T-helper 17 cell (primary cell): Measurements from ENCODE around the gene PCDHA7. TPM values are rescaled to one million over a fixed set of nuclear protein-coding genes. Genes with fewer than 3 reads are reported as not detected.
"Not testable (repeated sequence)": the region's sequence is repeated elsewhere in the genome, so short reads cannot be mapped to it uniquely, and the experiment has no call there.

Experiments
- ATAC-seq: fragments of 150-1000 bp; cut with Tn5 transposase; 2 replicates; pipeline ENCODE4 v1.10.0; 2021; ENCODE audit warnings: mild to moderate bottlenecking, moderate library complexity
- DNase-seq, 3 donors: peaks; one replicate each; pipeline versions ENCODE4 v3.0.0 to v3.0.0-alpha.2; 2020 to 2021
- H3K9me3 ChIP-seq: one replicate; pipeline ENCODE4 v1.7.0; 2013; ENCODE audit warnings: low read length, mild to moderate bottlenecking; ENCODE audit not compliant: control insufficient read depth, poor library complexity, severe bottlenecking
- H3K27ac Mint-ChIP-seq: one replicate; pipeline ENCODE4 v1.8.0; 2022; ENCODE audit warnings: mild to moderate bottlenecking, moderate library complexity, mixed read lengths
- H3K27me3 Mint-ChIP-seq: one replicate; pipeline ENCODE4 v1.8.0; 2022; ENCODE audit warnings: mixed read lengths
- H3K36me3 Mint-ChIP-seq: one replicate; pipeline ENCODE4 v1.8.0; 2022; ENCODE audit warnings: low read depth, mixed read lengths
- H3K4me1 Mint-ChIP-seq: one replicate; pipeline ENCODE4 v1.8.0; 2022; ENCODE audit warnings: mild to moderate bottlenecking, mixed read lengths
- H3K4me3 Mint-ChIP-seq: one replicate; pipeline ENCODE4 v1.8.0; 2022; ENCODE audit warnings: mild to moderate bottlenecking, moderate library complexity, mixed read lengths
- total RNA-seq, 4 donors: library from RNA in 2 of 4; stranded (reverse) in 2 of 4; gene quantifications; one replicate each; pipeline ENCODE4 v1.2.3 and lab custom pipeline; 2022 to 2026

The PCDHA7 gene
- total RNA-seq, 2 donors from 2014 or later, result not detected

- peaks cover 12% of the 10 kb centered on the region for H3K27me3 Mint-ChIP-seq
- ATAC-seq, H3K4me1 Mint-ChIP-seq, DNase-seq, H3K9me3 ChIP-seq, H3K27ac Mint-ChIP-seq, H3K4me3 Mint-ChIP-seq, H3K36me3 Mint-ChIP-seq: not testable (repeated sequence)
These were observed 31.7 kb upstream of the PCDHA7 start for GRCh38 chr5:140802381-140802780.

- peaks cover 12% of the 10 kb centered on the region for H3K27me3 Mint-ChIP-seq
- H3K27ac Mint-ChIP-seq, result no peak overlapping the region
- no peaks in the 10 kb centered on the region for H3K4me1 Mint-ChIP-seq
- ATAC-seq (no peak), DNase-seq (no peak)
- no peak overlapping the region for H3K4me3 Mint-ChIP-seq
- H3K36me3 Mint-ChIP-seq, result no peaks in the 10 kb centered on the region
- peaks cover 4% of the 10 kb centered on the region for H3K9me3 ChIP-seq
These were observed 31.2 kb upstream of the PCDHA7 start for GRCh38 chr5:140802781-140803271.

GRCh38 chr5:140806834-140807775 lies 27.0 kb upstream of the PCDHA7 start, which contains the start of gene PCDHA4:
Gene PCDHA4 (plus strand): TSS chr5:140807068.
- Mint-ChIP-seq H3K4me1 (no peaks in the 10 kb centered on the region), H3K27me3 (peaks cover 12% of the 10 kb centered on the region), H3K36me3 (no peaks in the 10 kb centered on the region), H3K4me3 (no peak within 1 kb of the TSS), H3K27ac (no peak within 1 kb of the TSS)
- peaks cover 4% of the 10 kb centered on the region for H3K9me3 ChIP-seq
- ATAC-seq (no peak), DNase-seq (no peak)

- not testable (repeated sequence) for H3K9me3 ChIP-seq, H3K36me3 Mint-ChIP-seq, H3K4me1 Mint-ChIP-seq, ATAC-seq, H3K27ac Mint-ChIP-seq, H3K4me3 Mint-ChIP-seq, DNase-seq
- H3K27me3 Mint-ChIP-seq, result peaks cover 12% of the 10 kb centered on the region
These were observed 25.7 kb upstream of the PCDHA7 start for GRCh38 chr5:140808241-140808888.

- Mint-ChIP-seq H3K27me3 (peaks cover 12% of the 10 kb centered on the region), H3K36me3 (no peaks in the 10 kb centered on the region), H3K27ac (no peak overlapping the region), H3K4me1 (no peaks in the 10 kb centered on the region), H3K4me3 (no peak overlapping the region)
- ATAC-seq (no peak), DNase-seq (no peak)
- H3K9me3 ChIP-seq, result peaks cover 2% of the 10 kb centered on the region
These were observed 25.2 kb upstream of the PCDHA7 start for GRCh38 chr5:140808889-140809291.

GRCh38 chr5:140821375-140822280 lies 12.4 kb upstream of the PCDHA7 start, which contains the start of gene PCDHA5:
Gene PCDHA5 (plus strand): TSS chr5:140821613.
- H3K36me3 Mint-ChIP-seq, result no peaks in the 10 kb centered on the region
- no peak within 1 kb of the TSS for H3K27ac Mint-ChIP-seq
- no peaks in the 10 kb centered on the region for H3K27me3 Mint-ChIP-seq
- H3K4me3 Mint-ChIP-seq, result no peak within 1 kb of the TSS
- no peaks in the 10 kb centered on the region for H3K9me3 ChIP-seq
- no peak for ATAC-seq
- no peaks in the 10 kb centered on the region for H3K4me1 Mint-ChIP-seq
- no peak for DNase-seq

- DNase-seq (no peak), ATAC-seq (no peak)
- H3K27me3 Mint-ChIP-seq, result peaks cover 6% of the 10 kb centered on the region
- no peaks in the 10 kb centered on the region for H3K4me1 Mint-ChIP-seq
- H3K9me3 ChIP-seq, result no peaks in the 10 kb centered on the region
- H3K27ac Mint-ChIP-seq, result no peak overlapping the region
- H3K4me3 Mint-ChIP-seq, result no peak overlapping the region
- no peaks in the 10 kb centered on the region for H3K36me3 Mint-ChIP-seq
These were observed 11.8 kb upstream of the PCDHA7 start for GRCh38 chr5:140822281-140822629.

GRCh38 chr5:140822969-140823368 lies 11.1 kb upstream of the PCDHA7 start:
- H3K27ac Mint-ChIP-seq, DNase-seq, H3K4me1 Mint-ChIP-seq, H3K4me3 Mint-ChIP-seq, H3K9me3 ChIP-seq, H3K36me3 Mint-ChIP-seq, ATAC-seq: not testable (repeated sequence)
- H3K27me3 Mint-ChIP-seq, result peaks cover 12% of the 10 kb centered on the region

GRCh38 chr5:140823475-140823874 lies 10.6 kb upstream of the PCDHA7 start:
- H3K9me3 ChIP-seq, result no peaks in the 10 kb centered on the region
- no peaks in the 10 kb centered on the region for H3K36me3 Mint-ChIP-seq
- peaks cover 17% of the 10 kb centered on the region for H3K27me3 Mint-ChIP-seq
- no peaks in the 10 kb centered on the region for H3K4me1 Mint-ChIP-seq
- DNase-seq (no peak), ATAC-seq (no peak)
- H3K27ac Mint-ChIP-seq, result no peak overlapping the region
- no peak overlapping the region for H3K4me3 Mint-ChIP-seq

GRCh38 chr5:140827704-140828361 lies 6.2 kb upstream of the PCDHA7 start, which contains the start of gene PCDHA6:
Gene PCDHA6 (plus strand): TSS chr5:140827960. CDS start chr5:140828092, 132 bp downstream.
- H3K27ac Mint-ChIP-seq, result no peak within 1 kb of the TSS
- peaks cover 18% of the 10 kb centered on the region for H3K27me3 Mint-ChIP-seq
- no peak for ATAC-seq

GRCh38 chr5:140828362-140828737 lies 5.7 kb upstream of the PCDHA7 start:
- Mint-ChIP-seq H3K27me3 (peaks cover 18% of the 10 kb centered on the region), H3K27ac (no peak overlapping the region)

More at GRCh38 chr5:140827704-140828361, 6.2 kb upstream of the PCDHA7 start, which contains the start of gene PCDHA6:
- DNase-seq, result no peak
- no peak within 1 kb of the TSS for H3K4me3 Mint-ChIP-seq
- H3K4me1 Mint-ChIP-seq, result no peaks in the 10 kb centered on the region
- H3K9me3 ChIP-seq, result no peaks in the 10 kb centered on the region
- no peaks in the 10 kb centered on the region for H3K36me3 Mint-ChIP-seq

More at GRCh38 chr5:140828362-140828737, 5.7 kb upstream of the PCDHA7 start:
- no peaks in the 10 kb centered on the region for H3K36me3 Mint-ChIP-seq
- H3K9me3 ChIP-seq, result no peaks in the 10 kb centered on the region
- H3K4me1 Mint-ChIP-seq, result no peaks in the 10 kb centered on the region
- DNase-seq (no peak), ATAC-seq (no peak)
- no peak overlapping the region for H3K4me3 Mint-ChIP-seq
